DMS 273 (cell line): ENCODE measurements around the gene METTL16.
"Not testable (repeated sequence)": the region's sequence is repeated elsewhere in the genome, so short reads cannot be mapped to it uniquely, and the experiment has no call there.

Experiments
- DNase-seq: peaks from one replicate; lab custom pipeline; 2025; ENCODE audit not compliant: unreplicated experiment; lab: John Stamatoyannopoulos, UW

The METTL16 gene

GRCh38 chr17:2502871-2503580, 8.7 kb downstream of the METTL16 start:
- DNase-seq: no peak

- no peak for DNase-seq
Measured at GRCh38 chr17:2500446-2500845, 11.2 kb downstream of the METTL16 start.

- DNase-seq: not testable (repeated sequence)
Measured at GRCh38 chr17:2489286-2489685, 22.4 kb downstream of the METTL16 start.

- no peak for DNase-seq
Measured at GRCh38 chr17:2487306-2487705, 24.4 kb downstream of the METTL16 start.

- DNase-seq: not testable (repeated sequence)
Measured at GRCh38 chr17:2486709-2487108, 25.0 kb downstream of the METTL16 start.

- no peak for DNase-seq
Measured at GRCh38 chr17:2485970-2486369, 25.7 kb downstream of the METTL16 start.

GRCh38 chr17:2485543-2485942, 26.1 kb downstream of the METTL16 start:
- peak; percentile 27 for DNase-seq

- peak; percentile 89 for DNase-seq
Measured at GRCh38 chr17:2484876-2485275, 26.8 kb downstream of the METTL16 start.

GRCh38 chr17:2483084-2483483, 28.6 kb downstream of the METTL16 start:
- DNase-seq: no peak

- no peak for DNase-seq
Measured at GRCh38 chr17:2482218-2482617, 29.5 kb downstream of the METTL16 start.

GRCh38 chr17:2481760-2482159, 29.9 kb downstream of the METTL16 start:
- no peak for DNase-seq

GRCh38 chr17:2478458-2478857, 33.2 kb downstream of the METTL16 start:
- no peak for DNase-seq

- no peak for DNase-seq
Measured at GRCh38 chr17:2475056-2475455, 36.6 kb downstream of the METTL16 start.

GRCh38 chr17:2474371-2474770, 37.3 kb downstream of the METTL16 start:
- DNase-seq: no peak

GRCh38 chr17:2468270-2468669, 43.4 kb downstream of the METTL16 start:
- no peak for DNase-seq

GRCh38 chr17:2466931-2467330, 44.8 kb downstream of the METTL16 start:
- no peak for DNase-seq

GRCh38 chr17:2462481-2462880, 49.2 kb downstream of the METTL16 start:
- no peak for DNase-seq

GRCh38 chr17:2459917-2460271, 51.8 kb downstream of the METTL16 start:
- no peak for DNase-seq

GRCh38 chr17:2457913-2458312, 53.8 kb downstream of the METTL16 start:
- DNase-seq: no peak

- DNase-seq: no peak
Measured at GRCh38 chr17:2456475-2456874, 55.2 kb downstream of the METTL16 start.

- peak; percentile 71 for DNase-seq
Measured at GRCh38 chr17:2455956-2456355, 55.7 kb downstream of the METTL16 start.

GRCh38 chr17:2453866-2454265, 57.8 kb downstream of the METTL16 start:
- no peak for DNase-seq

- no peak for DNase-seq
Measured at GRCh38 chr17:2453325-2453724, 58.4 kb downstream of the METTL16 start.
